A549 treated with CORT108297 at 1 μM for 4 hours (cell line): Measurements from ENCODE around the gene SCFD1. TPM values are rescaled to one million over a fixed set of nuclear protein-coding genes. Genes with fewer than 3 reads are reported as not detected.

Source experiments
- total RNA-seq: library from RNA; stranded (reverse); fragments of 200-300 nt; extraction: Qiagen RNA extraction; gene quantifications from 5 replicates; pipeline ENCODE4 v1.2.3, GENCODE V29; 2022

SCFD1 gene
- 36.4 to 45.5 TPM (median 38.0 TPM) in 5 replicates for total RNA-seq

DNA sequence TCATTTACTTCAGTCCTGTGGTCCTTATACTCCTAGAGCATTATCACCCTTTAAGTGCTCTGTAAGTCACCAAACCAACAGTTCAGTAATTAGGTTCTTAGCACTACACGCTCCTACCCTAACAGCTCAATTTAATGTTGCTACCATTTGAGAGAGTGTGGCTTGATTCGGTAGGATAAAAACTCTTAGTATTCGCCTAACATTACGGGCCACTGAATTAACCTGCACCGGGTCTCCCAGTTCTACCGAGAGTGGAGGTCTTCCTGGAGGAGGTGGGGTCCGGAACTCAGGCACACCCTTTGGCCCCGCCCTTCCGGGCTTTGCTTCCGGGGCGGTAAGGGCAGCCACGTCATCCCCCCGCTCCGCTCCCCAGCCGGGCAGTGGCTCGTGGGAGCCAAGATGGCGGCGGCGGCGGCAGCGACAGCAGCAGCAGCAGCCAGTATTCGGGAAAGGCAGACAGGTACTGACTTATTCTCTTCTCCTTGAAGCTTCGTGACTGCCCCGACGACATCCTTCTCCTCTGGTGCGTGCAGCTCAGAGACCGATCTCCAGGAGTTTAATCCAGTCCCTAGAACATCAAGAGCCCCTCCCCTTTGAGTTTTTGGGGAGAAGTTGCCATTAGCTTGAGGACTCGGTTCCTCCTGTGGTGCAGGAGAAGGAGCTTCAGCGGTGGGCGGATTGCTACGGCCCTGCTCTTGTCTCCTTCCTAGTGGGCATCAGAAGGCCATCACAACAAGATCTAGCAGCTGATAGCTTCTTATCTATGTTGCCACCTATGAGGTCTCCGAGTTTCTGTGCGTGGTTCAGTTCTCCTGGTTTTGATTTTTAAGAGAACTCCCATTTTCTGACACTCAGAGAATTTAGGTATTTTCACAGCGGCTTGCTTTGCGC lies at the start of gene SCFD1:
TSS of gene SCFD1 (plus strand) at position 380 of the 891 bp plus-strand sequence. CDS start at position 400, 20 bp downstream.

Other genes starting within 250 kb of the SCFD1 start
- 13.5 to 18.3 TPM (median 16.1 TPM) in 5 replicates for gene G2E3, start 63.2 kb upstream of the SCFD1 start, total RNA-seq